ENCODE results near the gene FNDC3B. TPM values are rescaled to one million over a fixed set of nuclear protein-coding genes. Genes with fewer than 3 reads are reported as not detected.
A peak's percentile ranks its signal among the peaks of the same experiment; 100 is the strongest.

FNDC3B gene
- total RNA-seq, 1 donor from 2014 or later: 263 TPM

DNA sequence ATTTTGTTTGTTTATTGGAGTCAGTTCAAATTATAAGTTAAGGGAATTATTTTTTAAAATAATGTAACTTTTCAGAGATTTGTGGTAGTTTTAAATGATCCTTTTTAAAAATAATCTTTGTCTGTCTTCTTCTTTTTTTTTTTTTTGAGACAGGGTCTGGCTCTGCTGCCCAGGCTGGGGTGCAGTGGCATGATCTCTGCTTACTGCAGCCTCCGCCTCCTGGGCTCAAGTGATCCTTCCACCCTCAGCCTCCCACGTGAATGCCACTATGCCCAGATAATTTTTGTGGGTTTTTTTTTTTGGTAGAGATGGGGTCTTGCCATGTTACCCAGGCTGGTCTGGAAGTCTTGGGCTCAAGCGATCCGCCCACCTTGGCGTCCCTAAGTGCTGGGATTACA is 12.6 kb downstream of the FNDC3B start:
- DNase-seq (ENCODE audit: extremely low read depth, low read depth, low spot score): no peak

DNA sequence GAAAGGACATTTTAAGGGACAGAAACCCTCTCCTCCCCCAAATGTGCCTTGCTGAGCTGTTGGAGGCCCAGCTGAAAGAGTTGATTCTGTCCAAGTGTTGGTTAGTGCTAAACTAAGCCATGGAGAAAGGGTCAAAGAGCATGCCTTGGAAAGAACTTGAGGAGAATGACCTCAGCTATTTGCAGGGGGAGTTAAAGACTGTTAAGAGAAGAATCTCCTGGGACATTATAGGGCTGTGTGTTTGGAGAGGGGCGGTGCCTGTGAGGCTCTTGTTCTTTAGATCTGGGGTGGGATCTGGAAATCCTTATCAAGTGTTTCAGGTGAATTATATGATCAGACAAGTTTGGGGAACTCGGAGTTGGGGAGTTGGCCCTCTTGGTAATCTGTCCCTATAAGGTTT is 13.0 kb downstream of the FNDC3B start:
- no peak for DNase-seq (ENCODE audit: extremely low read depth, low read depth, low spot score)

DNA sequence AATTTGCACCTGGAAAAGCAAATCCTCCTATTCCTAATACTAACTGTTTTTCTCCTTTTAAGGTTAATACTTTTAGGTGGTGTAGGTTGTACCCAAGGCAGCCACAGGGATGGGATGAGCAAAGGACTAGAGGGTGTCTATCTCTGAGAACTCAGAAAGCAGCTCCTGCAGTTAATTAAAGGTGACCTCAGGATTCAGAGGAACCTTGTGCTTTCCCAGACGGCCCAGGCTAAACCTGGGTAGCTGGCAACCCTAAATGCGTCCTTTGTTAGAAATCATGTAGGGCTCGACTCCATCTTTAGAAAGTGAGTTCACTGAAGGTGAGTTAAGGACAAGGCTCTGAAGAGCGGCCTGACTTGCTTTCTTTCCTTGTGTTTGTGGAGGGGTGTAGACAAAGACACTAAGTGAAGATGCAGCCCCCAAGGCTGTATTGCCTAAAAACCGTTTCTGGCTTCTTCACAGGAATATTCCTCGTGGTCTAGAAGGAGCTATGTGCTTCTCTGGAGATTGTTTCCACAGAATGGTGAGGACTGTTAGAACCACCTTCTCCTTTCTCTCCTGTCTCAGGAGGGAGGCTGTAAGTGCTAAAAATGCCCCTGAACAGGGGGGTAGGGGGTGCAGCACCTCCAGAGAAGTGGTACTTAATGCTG is 14.9 kb downstream of the FNDC3B start:
- DNase-seq (ENCODE audit: extremely low read depth, low read depth, low spot score): no peak

DNA sequence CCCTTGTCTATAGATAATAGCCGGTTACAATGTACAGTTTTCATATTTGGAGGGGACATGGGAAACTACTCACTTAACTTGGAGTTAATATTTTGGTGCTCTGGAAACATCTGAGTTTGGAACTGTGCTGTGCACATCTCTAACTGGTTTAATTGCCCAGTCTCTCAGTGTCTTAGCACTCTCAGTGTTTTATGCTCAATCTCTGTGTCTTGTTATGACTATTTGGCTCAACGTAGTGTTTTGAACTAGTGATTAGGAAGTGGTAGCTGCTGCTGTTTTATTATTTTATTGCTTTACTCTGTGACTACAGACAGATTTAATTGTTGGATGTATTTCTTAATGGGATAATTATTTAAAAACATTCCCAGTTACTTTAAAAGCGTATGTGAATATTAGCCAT is 17.0 kb downstream of the FNDC3B start:
- no peak for DNase-seq (ENCODE audit: extremely low read depth, low read depth, low spot score)

DNA sequence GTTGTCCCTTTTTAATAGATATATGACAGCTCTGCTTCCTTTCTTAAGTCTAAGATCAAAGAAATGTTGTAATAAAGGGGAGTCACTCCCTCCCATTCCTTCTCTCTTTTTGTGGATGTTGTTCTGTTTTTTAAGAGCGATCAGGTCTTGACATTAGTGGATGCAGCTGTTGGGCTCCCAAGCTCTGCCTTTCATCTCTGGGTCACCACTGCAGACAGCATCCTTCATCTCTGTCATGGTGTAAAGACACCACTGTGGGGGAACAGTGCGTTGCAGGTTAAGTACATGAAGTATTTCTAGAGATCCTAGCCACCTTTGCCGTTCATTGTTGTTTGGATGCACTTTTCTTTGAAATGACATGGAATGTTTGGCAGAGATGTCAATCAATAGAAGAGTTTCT is 17.7 kb downstream of the FNDC3B start:
- no peak for DNase-seq (ENCODE audit: extremely low read depth, low read depth, low spot score)

DNA sequence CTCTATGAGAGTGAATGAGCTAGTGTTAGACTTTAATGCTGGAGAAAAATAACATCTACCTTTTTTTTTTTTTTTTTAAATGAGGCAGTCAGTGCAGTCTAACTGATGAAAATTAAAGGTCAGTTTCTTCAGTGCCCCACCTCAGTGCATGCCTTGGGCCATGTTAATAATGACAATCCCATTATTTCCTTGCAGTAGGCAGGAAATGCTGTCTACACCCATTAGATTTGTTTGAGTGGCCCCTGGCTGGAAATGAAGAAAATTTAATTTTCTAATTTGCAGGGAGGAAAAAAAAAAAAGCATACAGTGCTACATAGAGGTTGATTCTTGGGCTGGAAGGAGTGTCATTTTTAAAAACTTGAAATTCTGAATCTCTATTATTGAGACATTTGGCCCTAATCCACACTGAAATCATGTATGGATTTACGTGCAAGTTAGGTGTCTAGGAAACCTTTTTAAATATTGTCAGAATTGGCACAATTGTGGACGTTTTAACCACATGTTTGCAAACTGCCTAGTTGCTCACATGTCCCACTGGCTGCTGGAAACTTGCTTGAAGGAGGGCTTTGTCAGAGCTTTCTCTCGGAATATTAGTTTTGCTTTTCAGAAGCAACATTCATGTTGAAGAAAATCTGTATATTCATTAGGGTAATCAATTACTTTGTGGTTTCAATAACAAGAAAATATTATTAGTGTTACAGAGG is 18.4 kb downstream of the FNDC3B start:
- no peak for DNase-seq (ENCODE audit: extremely low read depth, low read depth, low spot score)

DNA sequence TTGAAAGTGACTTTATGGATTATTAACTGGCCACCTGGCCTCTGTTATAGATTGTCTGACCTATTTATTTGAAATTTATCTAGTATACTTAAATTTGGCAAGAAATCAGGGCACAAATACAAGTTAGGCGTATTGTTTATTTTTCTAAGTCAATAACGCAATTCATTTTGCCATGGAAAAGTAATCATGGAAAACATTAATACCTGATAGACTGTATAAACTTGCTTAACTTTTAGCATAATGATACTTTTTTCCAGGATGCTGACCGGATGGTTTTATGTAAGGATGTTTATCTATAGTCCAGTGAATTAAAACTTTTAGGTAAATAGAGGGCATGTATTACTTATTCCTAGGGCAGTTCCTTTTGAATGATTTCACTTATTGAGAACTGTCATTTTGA is 20.2 kb downstream of the FNDC3B start:
- DNase-seq (ENCODE audit: extremely low read depth, low read depth, low spot score): no peak

GRCh38 chr3:172060234-172060633 is 20.9 kb downstream of the FNDC3B start:
- DNase-seq (ENCODE audit: extremely low read depth, low read depth, low spot score): no peak

DNA sequence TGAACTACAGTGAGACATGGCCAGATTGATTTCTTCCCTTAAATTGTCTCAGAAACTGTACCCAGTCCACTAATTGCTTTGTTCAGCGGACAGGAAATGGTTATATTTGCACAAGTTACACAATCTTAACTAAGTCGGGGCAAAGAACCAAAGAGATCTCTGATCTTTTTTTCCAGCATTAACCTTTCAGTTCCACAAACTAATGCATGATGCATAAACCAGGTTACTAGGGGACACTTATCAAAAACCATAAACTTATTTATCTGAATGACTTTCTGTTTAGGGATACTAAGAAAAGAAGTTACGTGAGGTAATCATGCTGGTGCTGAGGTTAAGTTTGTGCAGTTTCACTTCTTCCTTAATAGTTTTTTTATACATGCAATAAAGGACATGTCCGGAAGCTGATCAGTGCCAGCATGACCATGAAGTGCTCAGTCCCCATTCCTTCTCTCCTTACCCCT is 22.4 kb downstream of the FNDC3B start:
- peak; percentile 44 for DNase-seq (ENCODE audit: extremely low read depth, low read depth, low spot score)

GRCh38 chr3:172062761-172063160 is 23.4 kb downstream of the FNDC3B start:
- DNase-seq (ENCODE audit: extremely low read depth, low read depth, low spot score): no peak

- DNase-seq (ENCODE audit: extremely low read depth, low read depth, low spot score): no peak
These were observed 24.4 kb downstream of the FNDC3B start for GRCh38 chr3:172063456-172064432.

DNA sequence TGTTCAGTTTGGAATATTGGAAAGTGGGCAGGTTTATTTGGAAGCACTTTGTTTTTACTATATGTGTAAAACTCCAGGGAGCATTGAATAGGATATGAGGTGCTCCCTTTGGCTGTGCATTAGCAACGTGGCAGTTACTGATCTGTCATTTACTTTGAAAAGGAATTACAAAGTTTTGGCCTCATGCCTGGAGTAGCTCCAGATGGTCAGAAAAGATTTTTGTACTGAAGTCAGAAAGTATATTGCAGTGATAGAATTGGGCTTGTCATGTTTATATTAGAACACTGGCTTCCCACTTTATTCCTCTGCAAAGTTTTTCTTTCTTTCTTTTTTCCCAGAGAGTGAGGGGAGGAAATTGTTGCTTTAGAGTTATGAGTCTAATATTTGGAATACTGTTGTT is 26.1 kb downstream of the FNDC3B start:
- peak; percentile 55 for DNase-seq (ENCODE audit: extremely low read depth, low read depth, low spot score)

- peak; percentile 78 for DNase-seq (ENCODE audit: extremely low read depth, low read depth, low spot score)
These were observed 26.8 kb downstream of the FNDC3B start for GRCh38 chr3:172065967-172066762.

DNA sequence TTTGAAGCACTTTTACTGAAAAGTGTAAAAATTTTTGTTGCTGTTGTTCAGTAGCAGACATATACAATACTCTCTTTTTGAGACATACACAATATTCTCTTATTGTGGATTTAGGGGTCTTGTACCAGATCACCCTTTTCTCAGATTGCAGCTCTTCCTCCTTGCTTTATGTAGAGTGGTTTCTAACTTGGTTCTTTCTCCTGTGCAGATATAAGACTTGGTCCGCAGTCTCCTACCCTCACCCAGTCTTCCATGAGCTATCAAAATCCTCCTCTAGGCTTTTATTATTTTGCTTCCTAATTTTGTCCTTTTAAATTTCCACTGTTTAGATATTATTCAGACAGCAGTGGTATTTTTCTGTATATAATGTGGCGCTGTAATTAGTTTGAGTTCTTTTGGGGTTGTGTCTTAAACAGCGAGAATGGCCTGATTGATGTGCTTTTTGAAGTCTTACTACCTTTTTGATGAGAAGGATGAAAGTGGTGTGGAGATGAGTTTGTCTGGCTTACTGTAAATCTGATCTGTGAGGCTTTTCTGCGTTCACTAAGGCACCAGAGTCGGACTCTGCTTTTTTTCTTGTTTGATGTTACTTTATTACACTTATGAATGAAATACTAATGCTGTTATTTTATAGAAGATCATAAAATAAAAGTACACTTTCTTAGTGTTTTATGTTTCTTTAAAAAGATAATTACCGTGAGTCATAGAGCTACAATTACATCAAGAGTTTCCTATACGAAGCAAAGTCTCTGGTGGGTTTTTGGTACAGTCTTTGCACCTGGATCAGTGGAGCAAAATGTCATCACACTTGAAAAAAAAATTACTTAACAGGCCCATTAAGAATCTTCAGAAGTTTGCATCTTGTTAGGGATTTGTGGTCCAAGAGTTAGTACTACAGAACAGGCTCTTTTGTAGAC is 27.8 kb downstream of the FNDC3B start:
- DNase-seq (ENCODE audit: extremely low read depth, low read depth, low spot score): no peak

GRCh38 chr3:172067837-172068440 is 28.6 kb downstream of the FNDC3B start:
- DNase-seq (ENCODE audit: extremely low read depth, low read depth, low spot score): no peak

DNA sequence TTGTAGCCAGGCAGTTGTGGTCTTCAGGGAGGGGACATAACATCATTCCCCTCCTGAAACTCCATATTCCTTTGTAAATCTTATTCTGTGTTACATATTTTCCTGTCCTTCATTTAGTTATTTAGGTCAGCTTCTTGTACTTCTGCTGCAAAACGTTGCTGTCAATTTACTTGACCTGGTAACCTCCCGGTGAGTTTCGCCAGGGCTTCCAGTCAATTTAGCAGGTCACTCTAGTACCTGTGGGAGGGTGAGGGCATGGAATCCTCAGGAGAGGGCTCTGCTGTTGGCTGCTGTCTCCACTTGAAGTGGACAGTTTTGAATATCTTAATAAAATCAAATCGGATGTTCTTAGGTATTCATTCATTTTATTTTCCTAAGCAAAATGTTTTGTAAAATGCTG is 29.6 kb downstream of the FNDC3B start:
- no peak for DNase-seq (ENCODE audit: extremely low read depth, low read depth, low spot score)

DNA sequence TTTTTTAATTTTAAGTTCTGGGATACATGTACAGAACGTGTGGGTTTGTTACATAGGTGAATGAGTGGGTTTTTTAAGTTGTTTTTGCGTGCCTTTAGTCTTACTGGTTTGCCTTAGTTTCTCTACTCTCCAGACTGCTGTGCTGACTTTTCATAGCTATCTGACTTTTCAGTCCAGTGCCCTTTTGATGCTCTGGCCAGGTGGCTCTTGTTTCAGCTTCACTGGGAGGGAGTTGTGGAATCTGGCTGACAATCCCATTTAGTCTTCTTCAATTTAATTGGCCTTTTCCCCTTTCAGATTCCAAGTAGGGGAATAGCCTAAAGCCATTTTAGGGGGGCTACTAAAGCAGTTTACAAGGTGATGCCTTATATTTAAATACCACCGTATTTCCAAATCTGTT is 30.1 kb downstream of the FNDC3B start:
- no peak for DNase-seq (ENCODE audit: extremely low read depth, low read depth, low spot score)

DNA sequence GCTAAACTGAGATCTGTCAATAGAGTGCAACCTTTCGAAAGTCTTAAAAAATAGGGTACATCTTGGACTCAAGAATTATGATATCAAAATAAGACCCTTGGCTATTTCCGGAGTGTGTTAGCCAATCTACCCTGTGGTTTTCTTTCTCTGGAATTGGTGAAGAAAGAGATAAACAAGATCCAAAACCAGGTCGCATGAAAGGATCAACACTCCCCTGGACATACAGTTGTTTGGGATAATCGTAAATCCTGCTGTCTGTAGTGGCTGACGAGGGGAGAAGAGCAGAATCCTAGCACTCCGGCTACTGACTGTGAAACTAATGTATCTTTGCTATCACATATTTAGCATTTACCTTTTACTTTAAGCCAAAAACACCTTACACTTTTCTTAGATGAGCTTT is 30.9 kb downstream of the FNDC3B start:
- no peak for DNase-seq (ENCODE audit: extremely low read depth, low read depth, low spot score)

- DNase-seq (ENCODE audit: extremely low read depth, low read depth, low spot score): no peak
These were observed 31.4 kb downstream of the FNDC3B start for GRCh38 chr3:172070802-172071201.
